GM21576 (cell line): ENCODE results near the gene ELOB.
A peak's percentile ranks its signal among the peaks of the same experiment; 100 is the strongest.

Experiments used
- ATAC-seq: cut with Tn5 transposase; IDR thresholded peaks from one replicate; pipeline ENCODE4 v1.9.1; 2021; ENCODE audit warnings: mild to moderate bottlenecking, moderate library complexity; ENCODE audit not compliant: unreplicated experiment

Gene ELOB

DNA sequence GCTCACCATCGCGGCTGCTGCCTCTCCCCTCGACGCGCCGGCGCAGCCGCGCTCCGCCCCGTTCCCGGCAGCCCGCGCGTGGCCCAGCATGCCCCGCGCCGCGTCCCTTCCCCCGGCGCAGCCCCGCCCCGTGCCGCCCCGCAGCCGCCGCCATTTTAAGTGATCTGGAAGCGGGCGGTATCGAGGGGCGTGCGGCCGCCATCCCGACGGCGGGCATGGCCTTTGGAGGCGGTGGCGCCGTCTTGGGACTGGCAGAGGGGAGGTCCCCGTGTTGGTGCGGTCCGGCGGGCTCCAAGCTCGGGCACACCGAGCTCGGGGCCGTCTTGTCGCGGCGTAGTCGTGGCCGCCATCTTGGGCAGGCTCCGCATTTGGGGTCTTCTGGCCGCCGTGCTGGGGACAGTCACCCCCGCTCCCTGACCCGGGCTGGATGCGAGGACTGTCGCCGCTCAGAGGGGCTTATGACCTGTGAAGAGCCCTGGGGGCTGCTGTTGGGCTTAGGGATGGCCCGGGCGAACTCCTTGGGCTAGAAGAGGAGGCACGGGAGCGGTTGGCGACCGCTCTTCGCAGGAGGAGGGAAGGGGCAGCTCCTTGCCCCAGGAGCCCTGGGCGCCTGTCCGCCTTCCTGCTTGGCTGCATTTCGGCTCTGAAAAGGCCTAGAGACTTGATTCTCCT, at the start of gene ELOB:
Gene ELOB (minus strand): TSS at position 50 of the 672 bp plus-strand sequence. CDS start 41 bp downstream, at position 9.
- ATAC-seq = peak; percentile 59

DNA sequence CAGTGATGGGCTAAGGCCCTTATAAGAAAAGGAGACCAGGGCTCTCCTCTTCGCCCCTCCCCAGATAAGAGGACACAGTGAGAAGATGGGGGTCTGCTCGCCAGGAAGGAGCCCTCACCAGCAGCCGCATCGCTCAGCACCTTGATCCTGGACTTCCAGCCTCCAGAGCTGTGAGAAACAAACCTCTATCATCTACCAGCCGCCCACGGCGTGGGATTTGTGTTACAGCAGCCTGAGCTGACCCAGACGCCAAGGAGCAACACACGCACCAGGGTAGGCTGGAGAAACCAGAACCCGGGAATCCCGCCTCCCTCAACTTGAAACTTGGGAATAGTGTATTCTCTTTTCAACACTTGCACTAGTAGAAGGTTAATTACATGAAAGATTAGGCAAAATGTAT, 48.8 kb upstream of the ELOB start:
- no peak for ATAC-seq

DNA sequence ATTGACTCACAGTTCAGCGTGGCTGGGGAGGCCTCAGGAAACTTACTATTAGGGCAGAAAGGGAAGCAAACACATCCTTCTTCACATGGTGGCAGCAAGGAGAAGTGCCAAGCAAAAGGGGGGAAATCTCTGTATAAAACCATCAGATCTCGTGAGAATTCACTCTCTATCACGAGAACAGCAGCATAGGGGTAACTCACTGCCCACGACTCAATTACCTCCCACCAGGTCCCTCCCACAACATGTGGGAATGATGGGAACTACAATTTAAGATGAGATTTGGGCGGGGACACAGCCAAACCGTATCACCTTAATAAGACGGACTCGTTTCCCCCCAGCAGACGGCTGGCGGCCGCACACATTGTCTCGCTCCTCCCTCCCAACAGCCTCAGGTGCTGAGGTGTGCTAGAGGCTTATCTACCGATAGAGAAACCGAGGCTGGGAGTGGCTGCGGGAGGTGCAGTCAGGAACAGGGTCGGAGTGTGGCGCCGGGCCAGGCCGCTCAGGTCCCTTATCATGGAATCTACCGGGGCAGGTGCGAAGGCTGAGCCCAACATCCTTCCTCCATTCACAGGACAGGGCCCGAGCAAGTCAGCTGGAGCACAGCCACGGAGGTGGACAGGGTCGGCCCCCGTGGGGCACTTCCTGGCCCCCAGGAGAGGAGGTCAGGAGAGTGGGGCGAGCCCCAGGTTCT, 48.1 kb upstream of the ELOB start:
- ATAC-seq = no peak

DNA sequence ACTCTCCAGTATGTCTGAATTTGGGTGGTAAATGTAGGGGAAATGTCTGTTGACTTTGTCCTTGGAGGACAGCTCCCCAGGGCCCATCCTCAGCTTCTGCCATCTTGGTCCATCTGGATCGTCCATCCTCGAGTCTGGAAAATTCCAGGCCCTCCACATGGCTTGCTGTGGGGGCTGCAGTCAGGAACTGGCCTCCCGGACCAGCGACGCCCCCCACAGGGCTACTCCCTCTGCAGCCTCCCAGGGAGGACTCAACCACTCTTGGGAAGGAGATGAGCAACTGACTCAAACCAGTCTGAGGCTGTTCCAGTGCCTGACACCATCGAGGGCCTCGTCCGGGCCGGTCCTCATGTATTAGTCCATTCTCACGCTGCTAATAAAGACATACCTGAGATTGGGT, 47.5 kb upstream of the ELOB start:
- ATAC-seq = no peak

DNA sequence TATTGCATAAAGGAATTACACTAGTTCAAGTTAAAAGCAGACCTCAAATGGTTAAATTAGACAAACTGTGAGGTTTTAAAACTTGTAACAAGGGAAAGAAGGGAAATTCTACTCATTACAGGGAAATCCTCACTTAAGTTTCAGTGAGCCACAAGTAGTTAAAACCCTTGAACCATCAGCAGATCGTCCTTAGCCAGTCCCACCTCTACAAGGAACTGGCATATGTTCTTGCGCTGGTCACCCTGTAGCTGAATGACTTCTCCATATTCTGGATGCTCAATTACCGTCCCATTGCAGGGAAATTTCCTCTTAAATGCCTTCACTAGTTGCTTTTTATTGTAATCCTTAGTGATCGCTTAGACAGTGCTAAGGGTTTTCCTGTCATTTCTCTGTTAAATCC, 45.4 kb upstream of the ELOB start:
- ATAC-seq = no peak

DNA sequence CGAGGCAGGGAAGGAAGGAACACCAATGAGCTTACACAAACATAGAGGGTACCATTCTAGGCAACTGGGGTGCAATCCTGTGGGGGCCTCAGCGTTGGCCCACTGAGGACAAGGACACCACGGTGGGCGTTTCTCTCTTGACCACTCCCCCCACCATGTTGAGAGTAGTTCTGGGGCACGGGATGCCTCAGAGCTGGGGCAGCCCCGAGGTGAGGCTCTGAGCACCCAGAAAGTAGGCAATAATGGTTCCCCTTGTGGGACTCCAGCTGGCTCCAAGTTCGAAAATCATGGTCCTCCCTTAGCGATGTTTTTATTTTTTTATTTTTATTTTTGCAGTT, 45.0 kb upstream of the ELOB start:
- no peak for ATAC-seq

DNA sequence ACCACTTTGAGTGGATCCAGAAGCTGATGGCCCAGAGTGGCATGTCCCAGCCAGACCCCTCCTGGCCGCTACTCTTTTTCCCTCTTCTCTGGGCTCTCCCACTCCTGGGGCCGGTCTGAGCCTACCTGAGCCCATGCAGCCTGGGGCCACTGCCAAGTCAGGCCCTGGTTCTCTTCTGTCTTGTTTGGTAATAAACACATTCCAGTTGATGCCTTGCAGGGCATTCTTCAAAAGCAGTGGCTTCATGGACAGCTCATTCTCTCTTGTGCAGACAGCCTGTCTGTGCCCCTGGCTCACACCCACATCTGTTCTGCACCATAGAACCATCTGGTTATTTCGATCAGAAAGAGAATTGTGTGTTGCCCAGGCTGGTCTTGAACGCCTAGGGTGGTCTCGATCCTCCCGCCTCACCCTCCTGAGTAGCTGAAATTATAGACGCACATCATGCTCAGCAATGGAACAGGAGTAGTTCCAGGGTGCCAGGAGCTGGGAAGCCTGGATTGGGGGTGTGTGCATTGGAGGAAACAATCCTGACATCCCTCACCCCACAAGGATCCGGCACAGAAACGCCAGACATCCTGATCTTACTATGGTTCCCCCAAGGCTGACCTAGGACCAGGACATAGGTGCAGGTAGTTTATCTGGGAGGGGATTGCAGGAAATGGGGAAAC, 44.5 kb upstream of the ELOB start:
- ATAC-seq = no peak

DNA sequence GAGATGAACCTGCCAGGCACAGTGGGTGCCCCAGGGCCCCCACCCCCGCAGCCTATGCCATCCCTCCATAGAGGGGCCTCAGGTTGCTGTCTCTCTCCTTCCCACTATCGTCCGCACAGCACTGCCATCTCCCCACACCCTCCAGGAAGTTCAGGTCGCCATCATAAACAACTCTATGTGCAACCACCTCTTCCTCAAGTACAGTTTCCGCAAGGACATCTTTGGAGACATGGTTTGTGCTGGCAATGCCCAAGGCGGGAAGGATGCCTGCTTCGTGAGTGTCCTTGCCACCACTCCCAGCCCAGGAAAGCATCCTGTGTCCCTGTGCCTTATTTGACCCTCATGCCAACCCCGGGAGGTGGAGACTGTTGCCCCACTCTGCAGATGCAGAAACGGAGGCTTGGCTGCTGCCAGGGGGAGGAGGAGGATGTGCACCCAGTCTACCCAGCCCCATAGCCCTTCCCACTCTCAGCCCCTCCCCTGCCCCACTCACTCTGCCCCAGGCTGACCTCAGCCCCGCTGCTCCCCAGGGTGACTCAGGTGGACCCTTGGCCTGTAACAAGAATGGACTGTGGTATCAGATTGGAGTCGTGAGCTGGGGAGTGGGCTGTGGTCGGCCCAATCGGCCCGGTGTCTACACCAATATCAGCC, 43.9 kb upstream of the ELOB start:
- no peak for ATAC-seq

DNA sequence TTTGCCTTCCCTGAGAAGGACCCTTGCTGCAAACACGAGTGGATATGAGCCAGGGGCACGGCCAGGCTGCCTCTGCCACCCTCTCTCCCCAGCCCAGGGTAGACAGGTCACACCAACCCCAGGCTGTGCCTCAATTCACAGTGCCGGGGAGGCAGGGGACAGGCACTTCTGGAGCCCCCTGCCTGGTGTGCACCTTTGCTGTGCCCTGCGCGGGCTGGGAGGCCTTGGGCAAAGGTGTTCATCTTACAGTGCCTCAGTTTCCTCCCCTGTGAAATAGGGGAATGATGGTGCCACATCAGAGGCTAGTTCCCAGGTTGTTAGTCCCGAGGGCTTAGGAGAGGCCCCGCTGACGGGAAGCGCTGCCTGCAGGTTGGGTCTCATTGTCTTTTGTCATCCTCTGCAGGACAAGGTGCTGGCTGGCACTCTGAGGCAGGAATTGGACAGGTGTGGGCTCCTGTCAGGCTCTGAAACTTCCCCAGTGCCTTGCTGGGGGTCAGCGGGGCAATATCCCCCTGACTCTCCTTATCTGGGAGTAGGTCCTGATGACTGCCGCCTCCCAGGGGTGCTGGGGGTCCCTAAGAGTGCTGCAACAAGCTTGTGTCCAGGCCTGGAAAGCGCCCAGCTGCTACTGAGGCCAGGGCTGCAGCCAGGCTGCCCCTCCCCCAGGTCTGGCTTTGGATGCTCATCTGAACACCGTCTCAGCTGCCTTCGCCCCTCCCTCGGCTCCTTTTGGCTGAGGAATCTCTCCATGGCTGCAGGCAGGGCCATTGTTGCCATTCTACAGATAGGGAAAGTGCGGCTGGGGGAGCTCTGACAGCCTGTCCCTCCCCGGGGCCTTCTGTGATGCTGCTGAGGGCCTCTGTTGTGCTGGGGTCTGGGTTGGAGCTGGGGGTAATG, 43.1 kb upstream of the ELOB start:
- ATAC-seq = no peak

DNA sequence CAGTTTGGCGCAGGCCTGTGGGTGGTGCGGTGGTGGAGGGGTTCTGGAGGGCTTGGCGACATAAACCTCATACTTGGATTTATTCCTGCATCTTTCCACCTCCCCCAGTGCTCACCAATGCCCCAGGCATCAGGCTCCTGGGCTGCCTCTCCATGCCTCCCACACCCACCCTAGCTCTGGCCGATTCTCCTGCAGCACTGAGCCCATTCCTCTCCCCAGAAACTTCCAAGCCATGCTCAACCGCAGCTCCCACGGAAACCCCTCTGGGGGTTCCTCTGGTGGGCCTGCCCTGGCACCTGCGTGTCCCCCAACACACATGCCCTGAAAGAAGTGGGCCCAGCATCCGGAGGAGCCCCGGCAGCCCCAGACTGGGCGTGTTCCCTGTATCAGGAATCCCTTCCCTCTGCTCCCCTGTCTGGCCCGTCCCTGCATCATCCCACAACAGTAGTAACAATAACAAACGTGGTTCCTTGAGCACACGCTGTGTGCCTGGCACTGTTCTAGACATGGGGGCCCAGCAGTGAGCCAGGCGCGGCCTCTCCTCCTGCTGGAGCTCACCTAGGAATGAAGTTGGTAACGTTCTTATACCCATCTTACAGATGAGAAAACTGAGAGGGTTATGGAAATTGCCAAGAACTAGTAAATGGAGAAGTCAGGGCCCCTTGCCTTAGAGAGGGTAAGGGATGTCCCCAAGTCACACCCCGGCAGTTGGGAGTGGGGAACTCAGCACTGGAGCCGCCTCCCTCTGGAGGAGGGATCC, 42.3 kb upstream of the ELOB start:
- ATAC-seq = no peak

DNA sequence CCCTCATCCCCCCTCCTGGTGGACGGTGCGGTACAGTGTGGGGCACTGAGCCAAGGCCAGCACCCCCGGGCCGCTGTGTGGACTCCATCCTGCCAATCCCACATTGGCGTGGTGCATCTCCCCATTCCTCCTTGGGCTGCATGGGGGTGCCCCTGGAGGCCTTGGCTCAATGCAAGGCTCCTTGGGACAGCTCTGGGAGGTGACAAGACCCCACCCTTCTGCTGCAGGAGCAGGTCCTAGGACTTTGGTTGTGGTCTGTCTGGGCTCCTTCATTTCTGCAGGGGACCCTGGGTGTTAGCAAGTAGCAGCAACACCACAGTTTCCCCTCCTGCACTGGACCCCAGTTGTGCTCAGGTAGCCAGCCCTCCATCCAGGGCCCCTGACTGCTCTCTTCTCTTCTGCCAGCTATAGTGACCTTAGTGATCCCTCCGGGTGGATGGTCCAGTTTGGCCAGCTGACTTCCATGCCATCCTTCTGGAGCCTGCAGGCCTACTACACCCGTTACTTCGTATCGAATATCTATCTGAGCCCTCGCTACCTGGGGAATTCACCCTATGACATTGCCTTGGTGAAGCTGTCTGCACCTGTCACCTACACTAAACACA, 41.3 kb upstream of the ELOB start:
- no peak for ATAC-seq

DNA sequence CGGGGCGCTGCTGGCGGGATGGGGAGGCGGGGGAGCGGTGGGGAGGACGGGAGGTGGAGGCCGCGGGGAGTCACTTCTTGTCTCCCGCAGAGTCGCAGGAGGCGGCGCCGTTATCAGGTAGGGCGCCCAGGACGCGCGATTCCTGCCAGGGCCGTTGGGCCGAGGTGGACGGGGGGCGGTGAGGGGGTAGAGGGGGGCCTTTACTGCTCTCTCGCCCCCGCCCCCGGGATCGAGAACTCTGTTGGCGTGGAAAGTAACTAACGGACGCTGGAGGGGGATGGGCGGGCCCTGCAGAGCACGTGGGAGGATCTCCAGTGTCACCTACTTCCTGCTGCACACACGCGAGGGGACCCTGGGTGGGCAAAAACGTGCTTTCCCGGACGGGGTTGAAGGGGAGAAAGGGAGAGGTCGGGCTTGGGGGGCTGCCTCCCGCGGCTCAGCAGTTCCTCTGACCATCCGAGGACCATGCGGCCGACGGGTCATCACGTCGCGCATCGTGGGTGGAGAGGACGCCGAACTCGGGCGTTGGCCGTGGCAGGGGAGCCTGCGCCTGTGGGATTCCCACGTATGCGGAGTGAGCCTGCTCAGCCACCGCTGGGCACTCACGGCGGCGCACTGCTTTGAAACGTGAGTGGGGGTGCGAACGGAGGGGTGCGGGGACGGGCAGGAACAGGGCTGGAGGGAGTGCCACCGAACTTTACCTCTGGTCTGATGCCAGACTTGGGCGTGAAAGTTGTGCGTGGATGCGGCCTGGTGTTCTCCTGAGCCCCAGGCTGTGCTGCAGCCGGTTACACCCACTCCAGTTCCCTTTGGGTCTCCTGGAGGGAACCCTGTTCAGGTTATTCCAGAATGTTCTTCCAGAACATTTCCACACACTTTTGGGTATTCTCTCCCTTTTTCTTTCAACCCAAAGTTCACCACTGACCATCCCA, 40.5 kb upstream of the ELOB start:
- no peak for ATAC-seq

DNA sequence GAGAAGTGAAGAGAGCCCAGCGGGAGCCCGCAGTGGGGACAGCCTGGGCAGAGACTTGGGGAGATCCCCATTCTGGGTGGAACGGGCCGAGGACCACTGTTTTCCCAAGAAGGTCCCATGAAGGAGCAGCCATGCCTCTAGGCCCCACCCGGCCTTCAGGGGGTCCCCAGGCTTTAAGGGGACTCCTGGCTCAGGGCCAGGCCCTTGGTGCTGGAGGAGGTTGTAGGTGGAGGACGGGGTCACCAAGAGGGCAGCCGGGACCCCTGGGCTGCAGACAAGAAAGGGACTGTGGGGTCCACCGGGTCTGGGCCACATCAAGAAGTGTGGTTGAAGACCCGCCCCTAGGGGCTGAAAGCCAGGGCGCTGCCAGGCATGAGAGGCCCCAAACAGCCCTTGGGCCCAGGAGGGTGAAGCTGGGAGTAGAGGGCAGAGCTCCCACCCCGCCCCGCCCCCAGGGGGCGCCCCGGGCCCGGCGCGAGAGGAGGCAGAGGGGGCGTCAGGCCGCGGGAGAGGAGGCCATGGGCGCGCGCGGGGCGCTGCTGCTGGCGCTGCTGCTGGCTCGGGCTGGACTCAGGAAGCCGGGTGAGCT, 39.8 kb upstream of the ELOB start, which contains the start of gene PRSS21:
Gene PRSS21 (plus strand): TSS at position 487 of the 589 bp plus-strand sequence. CDS start 32 bp downstream, at position 519.
- ATAC-seq = no peak

DNA sequence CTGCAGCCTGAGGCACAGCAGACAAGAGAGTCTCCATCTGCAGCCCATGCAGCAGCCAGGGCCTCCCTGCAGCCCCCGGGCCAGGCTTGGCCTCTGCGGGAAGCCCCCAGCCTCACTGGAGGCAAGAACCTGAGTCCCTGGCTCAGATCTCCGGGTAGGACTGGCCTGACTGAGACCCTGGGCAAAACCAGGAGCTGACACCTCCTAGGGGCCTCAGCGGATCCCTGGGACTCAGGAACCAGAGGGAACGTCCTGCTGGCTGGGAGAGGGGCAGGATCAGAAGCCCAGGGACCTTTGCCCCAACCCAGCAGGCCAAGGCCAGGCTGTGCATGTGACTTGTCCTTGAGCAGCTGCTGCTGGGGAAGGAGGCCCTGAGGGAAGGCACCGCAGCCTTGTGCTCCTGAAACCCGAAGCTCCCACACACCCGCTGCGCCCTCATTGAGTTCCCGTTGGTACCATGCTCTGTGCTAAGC, 38.3 kb upstream of the ELOB start:
- no peak for ATAC-seq

DNA sequence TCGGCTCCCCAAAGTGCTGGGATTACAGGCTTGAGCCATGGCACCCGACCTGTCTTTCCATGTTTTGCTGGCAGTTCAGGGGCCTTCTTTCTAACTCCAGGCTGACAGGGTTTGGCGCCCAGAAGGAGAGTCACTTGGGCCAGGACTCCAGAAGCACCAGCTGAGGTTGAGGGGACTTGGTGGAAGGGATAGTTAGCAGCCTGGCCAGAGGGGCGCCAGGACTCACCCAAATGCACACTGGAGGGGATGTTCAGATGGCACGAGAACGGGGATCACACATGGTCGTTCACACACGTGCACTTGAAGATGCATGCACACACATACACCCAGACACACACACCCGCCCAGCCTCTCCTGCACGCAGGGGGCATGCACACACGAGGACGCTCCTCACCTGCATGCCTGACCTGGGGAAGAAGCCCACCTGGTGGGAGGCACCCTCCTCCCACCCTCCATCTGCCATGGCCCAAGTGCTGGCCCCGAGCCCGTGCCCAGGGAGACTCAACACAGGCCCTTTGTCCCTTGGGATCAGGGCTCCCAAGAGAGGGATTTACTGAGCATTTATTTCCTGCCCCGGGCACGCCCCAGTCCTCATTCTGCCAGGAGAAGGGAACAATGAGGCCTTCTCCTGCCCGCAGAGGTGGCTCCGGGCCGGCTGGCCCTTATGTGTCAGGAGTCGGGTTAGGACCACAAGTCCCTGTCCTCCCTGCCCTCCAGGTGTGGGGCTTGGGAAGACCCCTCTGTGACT, 37.6 kb upstream of the ELOB start:
- ATAC-seq = no peak

DNA sequence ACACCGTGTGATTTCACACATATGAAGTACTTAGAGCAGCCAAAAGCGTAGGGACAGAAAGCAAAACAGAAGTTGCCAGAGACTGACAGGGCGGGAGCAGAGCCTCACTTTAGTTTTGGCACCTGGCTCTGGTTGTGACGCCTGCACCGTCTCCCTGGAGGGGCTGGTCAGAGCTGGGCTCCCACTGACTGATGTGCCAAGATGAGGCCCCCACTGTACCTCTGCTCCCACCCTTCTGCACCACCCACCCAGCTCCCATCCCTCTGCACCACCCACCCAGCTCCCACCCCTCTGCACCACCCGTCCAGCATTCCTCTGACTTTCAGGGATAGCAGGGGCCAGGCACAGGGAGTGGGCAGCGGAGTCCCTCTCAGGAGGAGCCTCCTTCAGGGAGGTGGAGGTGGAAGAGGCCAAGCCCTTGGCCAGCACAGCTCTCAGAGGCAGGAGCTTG, 36.7 kb upstream of the ELOB start:
- ATAC-seq = no peak
